GM12864 (cell line): ENCODE results near the gene ARHGAP27.

Experiments used
- DNase-seq: peaks from one replicate; pipeline ENCODE4 v3.0.0-alpha.2; 2011; ENCODE audit warnings: low read depth
- H3K4me3 ChIP-seq: 2 replicates; pipeline ENCODE4 v1.5.1; 2011; ENCODE audit warnings: mild to moderate bottlenecking, low read depth, low read length, control low read depth
- CTCF ChIP-seq: IDR thresholded peaks from 2 replicates; pipeline ENCODE4 v1.5.1; 2011; ENCODE audit warnings: low read depth, mild to moderate bottlenecking, moderate library complexity, low read length, control low read depth, inconsistent platforms; ENCODE audit errors: missing control alignments

Gene ARHGAP27

GRCh38 chr17:45395569-45396415, 36.9 kb downstream of the ARHGAP27 start:
- no peak for TF ChIP-seq CTCF
- no peak overlapping the region for H3K4me3 ChIP-seq
- DNase-seq: no peak

- H3K4me3 ChIP-seq: no peak overlapping the region
- peak; percentile 79 for TF ChIP-seq CTCF
- no peak for DNase-seq
These were observed 37.6 kb downstream of the ARHGAP27 start for GRCh38 chr17:45394913-45395568.

GRCh38 chr17:45394564-45394912, 38.1 kb downstream of the ARHGAP27 start:
- TF ChIP-seq CTCF: no peak
- DNase-seq: no peak
- H3K4me3 ChIP-seq: no peak overlapping the region

GRCh38 chr17:45394091-45394490, 38.6 kb downstream of the ARHGAP27 start:
- DNase-seq: no peak
- no peak for TF ChIP-seq CTCF
- no peak overlapping the region for H3K4me3 ChIP-seq

- no peak for TF ChIP-seq CTCF
- no peak overlapping the region for H3K4me3 ChIP-seq
- no peak for DNase-seq
These were observed 39.3 kb downstream of the ARHGAP27 start for GRCh38 chr17:45393411-45393810.

GRCh38 chr17:45391918-45392317, 40.8 kb downstream of the ARHGAP27 start:
- DNase-seq: no peak
- no peak overlapping the region for H3K4me3 ChIP-seq
- no peak for TF ChIP-seq CTCF
